ENCODE measurements around the gene TEX2.

The TEX2 gene

DNA sequence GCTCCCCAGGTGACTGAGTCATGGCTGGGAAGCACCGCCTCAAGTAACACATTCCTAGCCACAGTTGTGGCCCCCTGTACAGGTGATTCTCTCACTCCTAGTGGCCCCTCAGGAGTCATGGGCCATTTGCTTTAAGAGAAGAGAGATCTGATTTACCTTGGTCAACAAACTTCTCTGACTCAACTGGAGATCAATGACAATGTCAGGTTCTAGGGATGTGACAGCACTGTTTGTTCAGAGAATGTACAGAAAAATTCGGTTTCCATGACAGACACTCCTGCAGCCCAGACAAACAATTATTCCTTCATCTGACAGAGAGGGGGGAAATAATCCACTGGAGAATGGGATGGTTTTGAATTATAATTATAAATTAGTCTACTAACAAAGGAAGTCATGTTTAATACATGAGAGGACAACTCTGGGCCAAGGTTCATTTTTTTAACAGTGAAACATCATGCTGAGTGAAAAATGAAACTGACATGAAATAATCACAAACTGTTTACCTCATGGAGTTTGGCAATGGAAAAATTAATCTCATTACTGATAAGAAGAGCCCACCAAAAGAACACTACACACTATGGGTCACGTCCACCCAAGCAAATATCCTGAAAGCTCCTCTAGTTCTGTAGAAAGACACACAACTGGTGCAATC is 142.8 kb downstream of the TEX2 start:
- Histone ChIP-seq H4K91ac (ENCODE audit: low read depth, low read length, poor library complexity) (no peak overlapping the region), H3K4ac (ENCODE audit: low read length) (no peak overlapping the region), H3K9me3 (replicated peaks in 1 of 2; ENCODE audit: control insufficient read depth in 2 of 2, insufficient read depth in 1 of 2, low read depth in 1 of 2, low read length in 2 of 2) (no peaks in the 10 kb centered on the region), H3K27me3 (ENCODE audit: control insufficient read depth in 3 of 3, insufficient read depth in 3 of 3, low read depth in 1 of 3, low read length in 3 of 3) (no peaks in the 10 kb centered on the region), H3K36me3 (replicated peaks in 1 of 2; ENCODE audit: control insufficient read depth in 2 of 2, insufficient read depth in 2 of 2, low read length in 2 of 2) (no peaks in the 10 kb centered on the region), H3K9ac (ENCODE audit: low read depth, low read length, poor library complexity) (no peak overlapping the region), H4K8ac (ENCODE audit: low read depth, low read length) (no peak overlapping the region), H3K18ac (ENCODE audit: low read length) (no peak overlapping the region), H3K4me1 (ENCODE audit: control insufficient read depth in 2 of 2, insufficient read depth in 1 of 2, low read depth in 1 of 2, low read length in 2 of 2) (peaks cover 0 to 3% of the 10 kb centered on the region in 2 donors), H3K14ac (ENCODE audit: low read length) (no peak overlapping the region), H3K4me2 (ENCODE audit: insufficient read depth, low read length, poor library complexity, severe bottlenecking) (no peak overlapping the region), H3K4me3 (ENCODE audit: low read length in 2 of 2) (no peak overlapping the region), H2BK120ac (ENCODE audit: low read depth, low read length) (no peak overlapping the region), H3K23ac (ENCODE audit: low read depth, low read length, poor library complexity) (no peak overlapping the region), H2BK15ac (ENCODE audit: low read length) (no peak overlapping the region), H2AFZ (ENCODE audit: low read length) (no peak overlapping the region), H3K27ac (replicated peaks; ENCODE audit: low read length) (no peak overlapping the region), H2AK5ac (ENCODE audit: low read depth, low read length) (no peak overlapping the region), H2BK5ac (ENCODE audit: low read length) (no peak overlapping the region), H3K79me1 (ENCODE audit: low read depth, low read length) (no peaks in the 10 kb centered on the region), H2BK12ac (ENCODE audit: low read length) (no peak overlapping the region)
- no peak for DNase-seq (ENCODE audit: low spot score)
- WGBS, 2 donors (ENCODE audit: extremely low coverage in 2 of 2, insufficient read length in 2 of 2, insufficient replicate concordance in 1 of 2), result no CpG with 5 or more reads among the region's 3 CpGs

GRCh38 chr17:64117981-64118979 is 144.8 kb downstream of the TEX2 start:
- Histone ChIP-seq H4K8ac (ENCODE audit: low read depth, low read length) (no peak overlapping the region), H2BK12ac (ENCODE audit: low read length) (no peak overlapping the region), H3K4me3 (ENCODE audit: low read length in 2 of 2) (no peak overlapping the region), H3K9ac (ENCODE audit: low read depth, low read length, poor library complexity) (no peak overlapping the region), H4K91ac (ENCODE audit: low read depth, low read length, poor library complexity) (no peak overlapping the region), H3K9me3 (replicated peaks in 1 of 2; ENCODE audit: control insufficient read depth in 2 of 2, insufficient read depth in 1 of 2, low read depth in 1 of 2, low read length in 2 of 2) (no peaks in the 10 kb centered on the region), H3K4me2 (ENCODE audit: insufficient read depth, low read length, poor library complexity, severe bottlenecking) (no peak overlapping the region), H3K14ac (ENCODE audit: low read length) (no peak overlapping the region), H2AFZ (ENCODE audit: low read length) (no peak overlapping the region), H3K27ac (replicated peaks; ENCODE audit: low read length) (no peak overlapping the region), H3K23ac (ENCODE audit: low read depth, low read length, poor library complexity) (no peak overlapping the region), H3K4me1 (ENCODE audit: control insufficient read depth in 2 of 2, insufficient read depth in 1 of 2, low read depth in 1 of 2, low read length in 2 of 2) (peaks cover 0 to 3% of the 10 kb centered on the region in 2 donors), H3K79me1 (ENCODE audit: low read depth, low read length) (no peaks in the 10 kb centered on the region), H3K4ac (ENCODE audit: low read length) (no peak overlapping the region), H3K36me3 (replicated peaks in 1 of 2; ENCODE audit: control insufficient read depth in 2 of 2, insufficient read depth in 2 of 2, low read length in 2 of 2) (no peaks in the 10 kb centered on the region), H2AK5ac (ENCODE audit: low read depth, low read length) (no peak overlapping the region), H2BK120ac (ENCODE audit: low read depth, low read length) (no peak overlapping the region), H2BK5ac (ENCODE audit: low read length) (no peak overlapping the region), H3K27me3 (ENCODE audit: control insufficient read depth in 3 of 3, insufficient read depth in 3 of 3, low read depth in 1 of 3, low read length in 3 of 3) (no peaks in the 10 kb centered on the region), H3K18ac (ENCODE audit: low read length) (no peak overlapping the region), H2BK15ac (ENCODE audit: low read length) (no peak overlapping the region)
- no peak for DNase-seq (ENCODE audit: low spot score)
- no CpG with 5 or more reads among the region's 10 CpGs for WGBS, 2 donors (ENCODE audit: extremely low coverage in 2 of 2, insufficient read length in 2 of 2, insufficient replicate concordance in 1 of 2)

DNA sequence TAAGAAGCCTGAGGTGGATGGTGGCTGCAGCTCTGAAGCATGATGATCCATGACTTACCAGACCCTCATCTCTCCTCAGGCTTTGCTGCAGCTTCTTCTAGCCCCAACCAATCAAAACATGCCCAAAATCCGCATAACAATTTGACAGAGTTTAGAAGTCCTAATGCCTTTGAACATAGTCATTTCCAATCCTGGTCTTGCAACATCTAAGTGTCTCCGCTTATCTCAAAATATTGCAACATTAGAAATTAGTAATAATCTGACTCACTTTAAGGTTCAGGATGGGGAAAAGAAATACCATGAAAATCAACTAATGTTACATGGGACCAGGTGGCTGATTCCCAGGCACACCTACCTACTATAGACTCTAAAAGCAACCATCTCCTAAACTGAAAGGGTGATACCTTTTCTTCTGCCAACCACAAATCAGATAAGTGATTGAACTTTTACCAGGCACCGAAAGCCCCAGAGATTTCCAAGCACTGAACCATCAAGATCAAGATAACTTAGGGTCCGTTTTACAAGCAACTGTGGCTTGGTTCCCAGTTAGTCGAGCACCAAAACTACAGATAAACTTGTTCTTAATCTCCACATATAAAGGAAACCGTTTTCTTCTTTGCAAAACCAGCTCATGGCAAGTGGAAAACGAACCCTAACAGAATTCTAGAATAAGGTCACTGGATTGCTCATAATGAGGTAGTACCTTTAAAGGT is 147.1 kb downstream of the TEX2 start:
- Histone ChIP-seq H3K23ac (ENCODE audit: low read depth, low read length, poor library complexity) (no peak overlapping the region), H3K4me3 (ENCODE audit: low read length in 2 of 2) (no peak overlapping the region), H3K4me2 (ENCODE audit: insufficient read depth, low read length, poor library complexity, severe bottlenecking) (no peak overlapping the region), H4K8ac (ENCODE audit: low read depth, low read length) (no peak overlapping the region), H3K9ac (ENCODE audit: low read depth, low read length, poor library complexity) (no peak overlapping the region), H3K14ac (ENCODE audit: low read length) (no peak overlapping the region), H3K9me3 (replicated peaks in 1 of 2; ENCODE audit: control insufficient read depth in 2 of 2, insufficient read depth in 1 of 2, low read depth in 1 of 2, low read length in 2 of 2) (no peaks in the 10 kb centered on the region), H3K27me3 (ENCODE audit: control insufficient read depth in 3 of 3, insufficient read depth in 3 of 3, low read depth in 1 of 3, low read length in 3 of 3) (no peaks in the 10 kb centered on the region), H3K18ac (ENCODE audit: low read length) (no peak overlapping the region), H3K36me3 (replicated peaks in 1 of 2; ENCODE audit: control insufficient read depth in 2 of 2, insufficient read depth in 2 of 2, low read length in 2 of 2) (no peaks in the 10 kb centered on the region), H2AK5ac (ENCODE audit: low read depth, low read length) (no peak overlapping the region), H4K91ac (ENCODE audit: low read depth, low read length, poor library complexity) (no peak overlapping the region), H2BK5ac (ENCODE audit: low read length) (no peak overlapping the region), H2BK120ac (ENCODE audit: low read depth, low read length) (no peak overlapping the region), H3K4me1 (ENCODE audit: control insufficient read depth in 2 of 2, insufficient read depth in 1 of 2, low read depth in 1 of 2, low read length in 2 of 2) (peaks cover 0 to 3% of the 10 kb centered on the region in 2 donors), H3K27ac (replicated peaks; ENCODE audit: low read length) (no peak overlapping the region), H2BK12ac (ENCODE audit: low read length) (no peak overlapping the region), H2BK15ac (ENCODE audit: low read length) (no peak overlapping the region), H3K4ac (ENCODE audit: low read length) (no peak overlapping the region), H3K79me1 (ENCODE audit: low read depth, low read length) (no peaks in the 10 kb centered on the region), H2AFZ (ENCODE audit: low read length) (no peak overlapping the region)
- DNase-seq (ENCODE audit: low spot score), result no peak
- WGBS, 2 donors (ENCODE audit: extremely low coverage in 2 of 2, insufficient read length in 2 of 2, insufficient replicate concordance in 1 of 2), result no CpG with 5 or more reads among the region's 7 CpGs

Data from neuronal stem cell (in vitro differentiated cells).